Activated T-helper 2 cell treated with anti-CD3 and anti-CD28 coated beads, Interferon-gamma antibody, Interleukin-2, Interleukin-4, amounts not matched to agents 10 μg/mL and 5 μg/mL and 100 μg/mL, durations not matched to agents 14 hours and 24 hours and 36 hours (primary cell): Measurements from ENCODE around the gene SNX30. TPM values are rescaled to one million over a fixed set of nuclear protein-coding genes. Genes with fewer than 3 reads are reported as not detected.

ENCODE experiments used
- DNase-seq: peaks from one replicate; pipeline ENCODE4 v3.0.0; 2021; ENCODE audit warnings: low spot score
- H3K27ac Mint-ChIP-seq: one replicate; pipeline ENCODE4 v1.8.0; 2021; ENCODE audit warnings: mixed read lengths
- H3K27me3 Mint-ChIP-seq: one replicate; pipeline ENCODE4 v1.8.0; 2021; ENCODE audit warnings: low read depth, mixed read lengths
- H3K36me3 Mint-ChIP-seq: one replicate; pipeline ENCODE4 v1.8.0; 2021; ENCODE audit warnings: low read depth, mixed read lengths
- H3K4me1 Mint-ChIP-seq: one replicate; pipeline ENCODE4 v1.8.0; 2021; ENCODE audit warnings: low read depth, mixed read lengths
- H3K4me3 Mint-ChIP-seq: one replicate; pipeline ENCODE4 v1.8.0; 2021; ENCODE audit warnings: low read depth, mild to moderate bottlenecking, moderate library complexity, mixed read lengths
- H3K9me3 Mint-ChIP-seq: one replicate; pipeline ENCODE4 v1.8.0; 2021; ENCODE audit warnings: mixed read lengths
- intact Hi-C: fragments of 100-400 bp; cut with micrococcal nuclease; formaldehyde crosslinking; loops from one replicate; pipeline ENCODE4 v1.15.1; 2023
- total RNA-seq: library from RNA; stranded (reverse); gene quantifications from 2 replicates; pipeline ENCODE4 v1.2.3, GENCODE V29; 2022

Gene SNX30
- total RNA-seq, 1 donor from 2014 or later, result 2.4 TPM

GRCh38 chr9:112846528-112847488 is 96.2 kb downstream of the SNX30 start:
- intact Hi-C loops, result no loop called here
- Mint-ChIP-seq H3K27ac (no peak overlapping the region), H3K4me1 (peaks cover 12% of the 10 kb centered on the region), H3K36me3 (no peaks in the 10 kb centered on the region), H3K27me3 (no peaks in the 10 kb centered on the region), H3K4me3 (no peak overlapping the region), H3K9me3 (no peaks in the 10 kb centered on the region)
- no peak for DNase-seq

- peaks cover 12% of the 10 kb centered on the region for H3K4me1 Mint-ChIP-seq
- no peak for DNase-seq
- H3K27me3 Mint-ChIP-seq, result no peaks in the 10 kb centered on the region
- H3K27ac Mint-ChIP-seq, result no peak overlapping the region
- H3K4me3 Mint-ChIP-seq, result no peak overlapping the region
- no peaks in the 10 kb centered on the region for H3K36me3 Mint-ChIP-seq
- no peaks in the 10 kb centered on the region for H3K9me3 Mint-ChIP-seq
- intact Hi-C loops, result no loop called here
Observed at GRCh38 chr9:112848316-112849151, 98.0 kb downstream of the SNX30 start.

DNA sequence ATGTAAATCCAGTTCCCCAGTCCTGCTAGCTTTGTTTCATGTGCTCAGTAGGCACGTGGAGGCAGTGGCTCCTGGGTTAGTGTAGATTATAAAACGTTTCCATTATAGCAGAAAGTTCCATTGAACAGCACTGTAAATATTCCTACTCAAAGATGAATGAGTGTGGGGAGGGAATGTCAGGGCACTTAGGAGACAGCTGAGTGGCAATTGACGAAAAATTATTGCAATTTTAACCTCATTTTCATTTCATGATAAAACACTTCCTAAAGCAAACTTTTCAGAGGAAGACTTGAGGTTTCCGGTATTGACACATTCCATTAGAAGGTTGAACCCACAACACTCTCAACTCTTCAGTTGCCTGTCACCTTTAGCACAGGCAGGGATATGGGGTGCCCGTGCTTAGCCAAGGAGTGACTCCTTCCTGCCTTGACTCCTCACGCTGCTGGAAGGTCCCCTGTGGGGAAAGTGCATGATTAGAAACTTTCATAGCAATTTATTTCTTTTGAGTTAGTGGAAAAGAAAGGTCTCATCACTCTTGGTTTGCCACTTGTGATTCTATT is 98.9 kb downstream of the SNX30 start:
- peaks cover 8% of the 10 kb centered on the region for H3K4me1 Mint-ChIP-seq
- no peak overlapping the region for H3K27ac Mint-ChIP-seq
- H3K36me3 Mint-ChIP-seq, result no peaks in the 10 kb centered on the region
- no peaks in the 10 kb centered on the region for H3K9me3 Mint-ChIP-seq
- DNase-seq, result no peak
- H3K4me3 Mint-ChIP-seq, result no peak overlapping the region
- no peaks in the 10 kb centered on the region for H3K27me3 Mint-ChIP-seq
- intact Hi-C loops, result no loop called here

GRCh38 chr9:112850840-112851239 is 100.3 kb downstream of the SNX30 start:
- Mint-ChIP-seq H3K27me3 (no peaks in the 10 kb centered on the region), H3K4me3 (no peak overlapping the region), H3K9me3 (no peaks in the 10 kb centered on the region), H3K36me3 (no peaks in the 10 kb centered on the region), H3K27ac (no peak overlapping the region), H3K4me1 (peaks cover 3% of the 10 kb centered on the region)
- intact Hi-C loops, result no loop called here
- DNase-seq, result no peak

DNA sequence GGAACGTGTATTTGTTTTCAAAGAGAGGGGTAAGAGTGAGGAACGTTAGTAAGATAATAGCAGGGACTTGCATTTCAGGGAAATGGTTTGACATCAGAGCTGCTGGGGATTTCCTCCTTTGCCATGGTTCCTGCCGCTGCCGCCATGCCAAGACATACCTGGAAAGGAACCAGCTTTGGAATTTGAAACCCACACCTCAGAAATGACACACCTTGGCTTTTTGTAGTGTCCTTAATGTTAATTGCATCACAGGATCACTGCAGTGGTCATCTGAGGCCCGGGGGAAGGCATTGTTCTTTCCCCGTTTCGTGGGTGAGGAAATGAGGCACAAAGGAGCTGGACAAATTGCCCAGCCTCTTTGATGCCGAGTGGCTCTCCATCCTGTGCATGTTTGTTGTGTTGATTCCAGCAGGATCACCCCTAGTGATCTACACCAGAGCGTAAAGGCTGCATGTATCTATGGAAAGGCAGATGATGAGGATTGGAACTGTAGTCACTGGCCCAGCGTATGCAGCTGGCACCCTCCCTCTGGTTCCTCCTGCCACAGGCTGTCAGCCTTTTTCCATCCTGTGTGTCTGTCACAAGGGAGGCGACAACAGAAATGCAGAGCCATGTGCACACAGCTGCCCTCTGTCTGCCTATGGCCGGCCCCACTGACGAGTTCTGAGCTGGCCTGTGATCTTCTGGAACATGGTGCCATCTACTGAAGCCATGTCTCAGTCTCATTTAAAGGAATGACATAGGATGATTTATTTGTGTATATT is 102.4 kb downstream of the SNX30 start:
- no peaks in the 10 kb centered on the region for H3K36me3 Mint-ChIP-seq
- intact Hi-C loops, result no loop called here
- H3K4me3 Mint-ChIP-seq, result no peak overlapping the region
- peaks cover 3% of the 10 kb centered on the region for H3K4me1 Mint-ChIP-seq
- H3K27ac Mint-ChIP-seq, result no peak overlapping the region
- H3K27me3 Mint-ChIP-seq, result no peaks in the 10 kb centered on the region
- H3K9me3 Mint-ChIP-seq, result no peaks in the 10 kb centered on the region
- DNase-seq, result no peak

DNA sequence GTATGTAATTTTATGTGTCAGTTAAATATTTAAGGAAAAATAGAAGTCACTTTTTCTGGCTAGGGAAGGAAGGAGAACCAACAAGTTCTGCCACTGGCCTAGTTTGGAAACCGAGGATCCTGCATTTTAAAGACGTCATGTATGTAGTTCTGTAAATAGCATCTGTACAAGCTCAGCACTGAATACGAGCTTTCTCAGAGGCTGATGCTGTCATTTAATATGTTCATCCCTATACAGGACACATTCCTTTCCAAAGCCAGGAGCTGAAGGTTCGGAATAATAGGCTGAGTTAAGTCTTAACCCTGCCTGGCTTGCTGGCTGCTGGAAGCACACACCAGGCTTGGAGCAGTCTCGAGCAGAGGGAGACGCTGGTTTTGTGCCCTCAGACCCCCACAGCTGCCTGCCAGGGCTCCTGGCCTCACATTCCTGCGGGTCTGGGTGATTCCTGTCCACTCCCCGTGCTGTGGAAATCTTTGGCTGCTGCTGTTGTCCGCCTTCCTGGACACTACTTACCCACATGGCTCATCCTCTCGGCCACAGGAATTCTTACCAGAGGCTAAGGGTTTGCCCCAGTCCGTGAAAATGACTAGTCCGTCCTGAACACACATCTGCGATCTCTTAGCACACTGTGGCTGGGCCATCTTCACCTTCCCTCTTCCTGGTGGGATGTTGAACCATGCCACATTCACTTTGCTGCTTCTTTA is 103.5 kb downstream of the SNX30 start:
- Mint-ChIP-seq H3K9me3 (no peaks in the 10 kb centered on the region), H3K36me3 (no peaks in the 10 kb centered on the region), H3K4me1 (peaks cover 3% of the 10 kb centered on the region), H3K27me3 (no peaks in the 10 kb centered on the region), H3K27ac (no peak overlapping the region), H3K4me3 (no peak overlapping the region)
- no peak for DNase-seq
- intact Hi-C loops, result no loop called here

DNA sequence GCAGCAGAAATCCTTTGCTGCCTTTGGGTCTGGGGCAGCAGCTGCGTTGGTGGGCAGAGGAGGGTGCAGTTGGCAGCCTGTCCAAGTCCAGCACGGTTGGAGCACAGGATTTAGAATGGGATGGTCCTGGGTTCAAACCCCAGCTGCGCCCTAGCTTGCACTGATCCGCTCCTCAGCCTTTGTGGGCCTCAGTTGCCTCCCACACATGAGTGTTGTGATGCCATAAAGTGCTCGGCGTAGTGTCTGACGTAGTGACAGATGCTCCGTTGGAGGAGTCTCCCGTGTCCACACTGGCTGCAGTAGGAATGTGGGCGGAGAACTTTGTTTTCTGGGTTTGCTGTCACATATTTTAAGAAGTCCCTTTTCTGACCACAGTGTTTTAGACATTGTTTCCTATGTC is 104.1 kb downstream of the SNX30 start:
- no peak overlapping the region for H3K27ac Mint-ChIP-seq
- H3K4me1 Mint-ChIP-seq, result peaks cover 2% of the 10 kb centered on the region
- intact Hi-C loops, result no loop called here
- DNase-seq, result no peak
- no peaks in the 10 kb centered on the region for H3K9me3 Mint-ChIP-seq
- no peaks in the 10 kb centered on the region for H3K36me3 Mint-ChIP-seq
- no peak overlapping the region for H3K4me3 Mint-ChIP-seq
- H3K27me3 Mint-ChIP-seq, result no peaks in the 10 kb centered on the region

- no peak for DNase-seq
- intact Hi-C loops, result no loop called here
- no peak overlapping the region for H3K4me3 Mint-ChIP-seq
- no peak overlapping the region for H3K27ac Mint-ChIP-seq
- no peaks in the 10 kb centered on the region for H3K27me3 Mint-ChIP-seq
- H3K4me1 Mint-ChIP-seq, result no peaks in the 10 kb centered on the region
- H3K9me3 Mint-ChIP-seq, result no peaks in the 10 kb centered on the region
- no peaks in the 10 kb centered on the region for H3K36me3 Mint-ChIP-seq
Observed at GRCh38 chr9:112856200-112856599, 105.6 kb downstream of the SNX30 start.

- Mint-ChIP-seq H3K27me3 (no peaks in the 10 kb centered on the region), H3K27ac (no peak overlapping the region), H3K4me3 (no peak overlapping the region), H3K9me3 (no peaks in the 10 kb centered on the region), H3K4me1 (no peaks in the 10 kb centered on the region), H3K36me3 (no peaks in the 10 kb centered on the region)
- DNase-seq, result no peak
- intact Hi-C loops, result no loop called here
Observed at GRCh38 chr9:112856843-112857242, 106.3 kb downstream of the SNX30 start.

- Mint-ChIP-seq H3K36me3 (no peaks in the 10 kb centered on the region), H3K4me3 (no peak overlapping the region), H3K27ac (no peak overlapping the region), H3K9me3 (no peaks in the 10 kb centered on the region), H3K4me1 (no peaks in the 10 kb centered on the region), H3K27me3 (no peaks in the 10 kb centered on the region)
- no peak for DNase-seq
- intact Hi-C loops, result no loop called here
Observed at GRCh38 chr9:112858005-112858404, 107.4 kb downstream of the SNX30 start.

- no peak overlapping the region for H3K4me3 Mint-ChIP-seq
- H3K27me3 Mint-ChIP-seq, result no peaks in the 10 kb centered on the region
- no peak overlapping the region for H3K27ac Mint-ChIP-seq
- no peak for DNase-seq
- H3K9me3 Mint-ChIP-seq, result no peaks in the 10 kb centered on the region
- intact Hi-C loops, result no loop called here
- peaks cover 2% of the 10 kb centered on the region for H3K4me1 Mint-ChIP-seq
- no peaks in the 10 kb centered on the region for H3K36me3 Mint-ChIP-seq
Observed at GRCh38 chr9:112858625-112859147, 108.1 kb downstream of the SNX30 start.

- Mint-ChIP-seq H3K27ac (no peak overlapping the region), H3K27me3 (no peaks in the 10 kb centered on the region), H3K36me3 (no peaks in the 10 kb centered on the region), H3K9me3 (no peaks in the 10 kb centered on the region), H3K4me3 (no peak overlapping the region), H3K4me1 (peaks cover 2% of the 10 kb centered on the region)
- intact Hi-C loops, result no loop called here
- DNase-seq, result no peak
Observed at GRCh38 chr9:112860451-112860850, 109.9 kb downstream of the SNX30 start.
